Embryonic facial prominence (tissue), 1 donor: Measurements from ENCODE around the gene TRMT44.

ENCODE experiments used
- DNase-seq: peaks from one replicate; pipeline ENCODE4 v3.0.0-alpha.2; 2016; ENCODE audit errors: extremely low spot score

Gene TRMT44

DNA sequence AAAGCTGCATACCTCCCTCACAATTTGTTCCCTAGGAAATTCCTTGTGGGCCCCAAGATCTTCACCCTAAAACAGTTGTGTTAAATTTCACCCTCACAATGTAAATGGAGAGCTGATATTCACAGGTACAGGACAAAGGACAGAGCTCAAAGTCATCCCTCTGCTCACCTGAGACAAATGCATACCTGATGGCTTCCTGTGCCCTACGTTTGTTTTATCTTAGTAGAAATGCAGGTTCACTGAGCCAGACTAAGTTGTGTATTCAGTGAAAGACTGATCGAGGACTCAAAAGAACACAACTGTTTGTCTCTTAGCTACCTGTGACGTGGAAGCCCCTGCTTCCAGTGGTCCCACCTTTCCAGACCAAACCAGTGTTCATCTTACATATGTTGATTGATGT, 53.6 kb downstream of the TRMT44 start:
- no peak for DNase-seq

DNA sequence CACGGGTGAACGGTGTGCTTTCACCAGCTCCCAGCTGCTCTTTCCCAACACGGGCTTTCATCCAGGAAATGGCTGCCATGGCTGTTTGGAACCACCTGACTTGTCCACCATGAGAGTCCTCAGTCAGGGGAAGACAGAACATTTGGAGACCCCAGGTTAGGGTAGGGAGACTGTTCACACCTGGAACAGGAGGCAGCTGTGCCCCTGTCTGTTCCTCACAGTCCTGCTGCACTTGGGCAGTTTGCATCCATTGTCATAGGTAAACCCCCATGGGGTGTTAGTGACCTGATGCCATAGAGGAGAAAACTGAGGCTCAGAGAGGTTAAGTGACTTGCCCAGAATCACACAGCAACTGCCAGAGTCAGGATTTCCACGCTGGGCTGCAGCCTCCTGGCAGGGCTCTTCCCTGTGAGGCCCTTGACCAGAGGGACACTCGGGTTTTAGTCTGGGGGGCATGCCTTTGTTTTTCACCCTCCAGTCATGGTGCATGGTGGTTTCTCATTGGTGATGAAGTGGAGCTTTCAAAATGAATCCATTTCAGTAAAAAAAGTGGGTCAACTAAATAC, 54.5 kb downstream of the TRMT44 start:
- DNase-seq = no peak

DNA sequence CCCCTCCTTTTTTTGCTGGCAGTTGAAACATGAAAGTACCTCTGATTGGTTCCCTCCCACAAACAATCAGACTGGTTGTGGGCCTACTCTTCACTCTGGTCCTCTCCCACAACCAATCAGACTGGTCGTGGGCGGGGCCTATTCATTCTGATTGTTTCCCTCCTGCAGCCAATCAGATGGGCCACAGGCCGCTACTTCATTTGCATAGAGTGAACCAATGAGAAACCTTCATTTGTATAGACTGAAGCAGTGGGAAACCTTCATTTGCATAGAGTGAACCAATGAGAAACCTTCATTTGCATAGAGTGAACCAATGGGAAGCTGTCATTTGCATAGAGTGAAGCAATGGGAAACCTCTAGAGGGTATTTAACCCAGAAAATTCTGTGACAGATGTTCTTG, 55.2 kb downstream of the TRMT44 start:
- no peak for DNase-seq

DNA sequence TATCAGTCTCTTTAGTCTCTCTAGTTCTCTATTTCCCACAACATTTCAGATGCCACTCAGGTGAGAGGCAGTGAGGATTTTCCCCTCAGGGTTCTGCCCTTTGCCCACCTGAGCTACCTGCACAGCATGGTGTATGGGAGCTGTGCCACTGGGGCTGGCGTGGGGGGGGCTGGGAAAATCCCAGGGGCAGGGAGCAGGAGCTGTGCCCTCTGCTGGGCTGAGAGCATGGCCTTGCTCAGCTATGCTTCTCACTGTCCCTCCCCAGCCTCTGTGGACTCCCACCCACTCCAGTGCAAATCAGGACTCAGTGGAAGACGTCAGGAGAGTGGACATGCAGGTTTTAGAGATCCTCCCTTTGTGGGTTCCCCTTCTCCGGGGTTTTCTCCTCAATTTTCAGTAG, 57.2 kb downstream of the TRMT44 start:
- no peak for DNase-seq

DNA sequence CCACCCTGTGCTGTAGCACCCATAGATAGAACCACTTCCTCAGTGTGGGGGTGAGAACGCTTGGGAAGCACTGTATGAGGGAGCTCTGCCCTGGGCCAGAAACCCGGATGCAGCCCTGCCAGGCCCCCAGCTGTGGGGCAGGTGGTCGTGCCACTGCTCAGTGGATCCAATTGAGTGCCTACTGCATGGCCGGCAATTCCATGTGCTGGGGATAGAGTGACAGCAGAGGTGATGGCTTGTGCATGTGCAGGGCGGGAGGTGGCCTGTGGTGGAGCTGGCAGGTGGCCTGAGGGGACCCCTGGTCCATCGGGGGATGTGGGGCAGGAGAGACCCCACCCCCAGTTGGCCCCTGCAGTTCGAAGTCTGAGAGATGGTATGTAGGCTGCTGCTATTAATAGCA, 60.4 kb downstream of the TRMT44 start:
- DNase-seq = no peak

DNA sequence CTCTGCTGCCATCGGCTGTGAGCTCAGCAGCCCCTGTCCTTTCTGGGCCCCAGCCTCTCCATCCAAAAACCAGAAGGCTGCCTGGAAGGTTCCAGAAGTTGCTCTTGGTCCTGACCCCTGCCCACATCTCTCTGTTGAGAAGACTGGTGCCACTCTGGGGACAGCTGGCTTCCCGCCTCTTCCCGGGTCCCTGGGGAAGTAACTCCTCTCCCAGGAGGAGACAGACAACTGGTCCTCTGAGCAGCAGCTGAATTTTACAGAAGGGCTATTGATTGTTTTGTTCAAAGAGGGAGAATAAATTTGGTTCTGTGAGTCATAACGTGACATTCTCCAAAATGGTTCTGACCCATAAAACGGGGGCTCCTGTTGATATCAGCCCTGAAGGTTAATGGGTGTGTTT, 61.2 kb downstream of the TRMT44 start:
- DNase-seq = no peak

DNA sequence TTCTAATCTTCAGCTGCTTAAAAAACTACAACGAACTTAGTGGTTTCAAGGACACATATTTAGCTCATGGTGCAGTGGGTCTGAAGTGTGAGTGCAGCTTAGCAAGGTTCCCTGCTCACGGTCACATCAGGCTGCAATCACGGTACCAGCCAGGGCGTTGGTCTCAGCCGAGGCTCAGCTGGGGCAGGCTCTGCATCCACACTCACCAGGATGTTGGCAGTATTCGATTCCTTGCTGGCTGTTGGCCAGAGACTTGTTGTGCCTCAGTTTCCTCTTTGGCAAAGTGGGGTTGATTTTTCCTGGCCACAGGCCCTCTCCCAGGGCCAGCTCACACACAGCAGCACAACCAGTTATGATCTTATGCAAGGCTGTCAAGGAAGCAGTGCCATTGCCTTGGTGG, 61.8 kb downstream of the TRMT44 start:
- no peak for DNase-seq

DNA sequence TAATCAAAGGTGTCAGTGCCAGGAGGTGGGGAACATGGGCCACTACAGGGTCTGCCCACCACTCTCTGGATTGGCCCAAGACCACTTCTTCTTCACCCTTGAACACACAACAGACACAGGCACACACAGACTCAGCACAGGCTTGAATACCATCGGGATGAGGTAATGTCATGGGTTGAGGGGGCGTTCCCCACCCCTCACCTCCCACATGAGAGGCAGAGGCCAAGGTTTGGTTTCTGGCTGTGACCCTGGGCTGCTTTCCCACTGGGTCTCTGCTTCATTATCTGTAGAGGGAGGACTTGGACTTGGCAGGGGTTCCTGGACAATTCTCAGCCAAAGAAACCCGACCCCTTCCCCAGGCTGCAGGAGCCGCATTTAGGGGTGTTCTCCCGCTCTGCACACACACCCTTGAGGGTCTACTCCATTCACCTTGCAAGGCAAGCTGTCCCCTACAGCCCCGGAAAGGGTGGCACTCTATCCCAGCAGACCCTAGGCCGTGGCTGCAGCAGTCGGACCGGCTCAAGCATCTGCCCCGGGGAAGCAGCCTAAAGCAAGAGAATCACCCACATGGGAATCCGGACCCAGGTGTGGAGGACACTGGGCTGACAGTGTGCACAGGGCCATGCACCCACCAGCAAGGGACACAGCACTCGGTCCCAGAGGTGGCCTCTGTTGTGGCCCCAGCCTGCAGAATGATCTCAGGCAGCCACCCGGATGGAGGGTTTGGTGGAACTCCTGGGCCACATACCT, 62.4 kb downstream of the TRMT44 start:
- DNase-seq = no peak

DNA sequence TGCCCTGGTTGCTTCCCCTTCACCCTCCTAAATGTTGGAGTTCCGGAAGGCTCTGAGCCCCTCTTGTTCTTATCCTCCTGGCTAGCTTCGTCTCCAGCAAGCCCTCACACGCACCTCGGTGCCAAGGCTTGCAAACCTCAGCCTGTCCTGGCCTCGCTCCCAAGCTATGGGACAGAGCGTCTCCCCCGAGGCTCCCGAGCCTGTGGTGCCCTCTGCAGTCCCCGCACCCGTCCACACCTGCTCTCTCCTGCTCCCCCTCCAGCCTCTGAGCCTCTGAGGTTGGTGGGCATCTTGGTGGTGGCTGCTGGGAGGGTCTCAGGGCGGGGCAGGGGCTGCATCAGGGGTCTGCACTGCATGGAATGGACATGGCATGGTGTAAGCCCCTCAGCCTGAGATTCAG, 63.2 kb downstream of the TRMT44 start:
- DNase-seq = no peak

DNA sequence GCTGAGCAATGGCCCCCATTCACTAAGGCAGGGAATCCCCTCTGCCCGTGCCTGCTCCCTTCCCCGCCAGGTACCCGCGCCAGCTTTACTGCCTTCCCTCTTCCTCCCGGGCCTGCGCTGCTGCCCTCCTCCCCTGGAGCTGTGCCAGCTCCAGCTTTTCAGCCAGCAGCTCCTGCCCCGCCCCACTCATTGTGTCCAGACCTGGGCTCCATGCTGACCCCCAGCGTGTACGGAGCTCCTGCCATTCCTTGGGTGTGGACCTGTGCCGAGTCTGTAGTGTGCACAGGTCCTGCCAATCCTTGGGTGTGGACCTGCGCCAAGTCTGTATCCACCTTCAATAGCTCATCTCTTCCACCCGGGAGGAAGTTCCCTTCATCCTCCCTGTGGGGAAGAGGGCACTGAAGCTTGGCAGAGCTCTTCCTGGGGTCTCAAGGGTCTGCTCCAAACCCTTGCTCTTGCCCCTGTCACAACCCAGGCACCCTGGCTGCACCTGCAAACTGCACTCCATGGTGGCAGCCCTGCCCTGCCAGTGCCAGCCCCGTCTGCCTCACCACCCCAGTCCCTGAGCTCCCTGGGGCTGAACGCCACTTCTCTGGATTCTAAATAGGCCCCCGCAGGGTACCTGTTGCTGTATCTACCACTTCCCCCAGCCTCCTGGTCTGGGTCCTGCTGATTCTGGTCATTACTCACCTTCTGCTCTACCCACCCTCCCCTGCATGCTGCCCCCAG, 63.9 kb downstream of the TRMT44 start:
- DNase-seq = no peak

DNA sequence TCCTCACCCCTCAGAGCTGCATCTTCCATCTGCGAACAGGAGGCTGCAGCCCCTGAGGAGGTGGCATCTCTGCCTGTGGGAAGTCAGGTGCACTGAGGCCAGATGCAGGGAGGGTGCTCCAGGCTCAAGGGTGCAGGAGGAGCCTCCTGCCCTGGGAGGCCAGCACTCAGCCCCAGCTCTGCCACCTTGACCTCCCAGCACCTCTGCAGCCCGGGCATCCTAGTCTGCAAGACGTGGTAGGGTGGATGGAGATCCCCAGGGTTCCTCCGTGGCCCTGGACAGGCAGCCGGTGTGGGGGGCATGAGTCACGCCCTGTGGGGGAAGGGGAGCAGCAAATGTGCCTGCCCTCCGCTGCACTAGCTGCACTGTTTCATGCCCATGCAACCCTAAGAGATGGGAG, 64.7 kb downstream of the TRMT44 start:
- no peak for DNase-seq

DNA sequence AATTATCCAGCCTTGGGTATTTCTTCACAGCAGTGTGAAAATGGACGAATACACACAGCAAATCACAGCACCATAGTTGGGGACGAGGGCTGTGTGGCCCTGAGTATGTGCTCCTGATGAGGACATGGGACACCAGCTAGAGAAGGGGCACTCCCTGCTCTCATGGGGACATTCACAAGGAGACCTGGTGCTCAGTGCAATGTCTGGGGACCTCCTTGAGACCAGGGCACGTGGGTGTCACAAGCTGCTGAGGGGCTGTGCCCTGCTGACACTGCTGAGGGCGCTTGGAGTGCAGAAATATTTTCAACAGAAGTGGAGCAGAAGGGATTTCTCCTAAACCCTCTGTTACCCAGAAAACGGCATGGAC, 65.4 kb downstream of the TRMT44 start:
- no peak for DNase-seq

DNA sequence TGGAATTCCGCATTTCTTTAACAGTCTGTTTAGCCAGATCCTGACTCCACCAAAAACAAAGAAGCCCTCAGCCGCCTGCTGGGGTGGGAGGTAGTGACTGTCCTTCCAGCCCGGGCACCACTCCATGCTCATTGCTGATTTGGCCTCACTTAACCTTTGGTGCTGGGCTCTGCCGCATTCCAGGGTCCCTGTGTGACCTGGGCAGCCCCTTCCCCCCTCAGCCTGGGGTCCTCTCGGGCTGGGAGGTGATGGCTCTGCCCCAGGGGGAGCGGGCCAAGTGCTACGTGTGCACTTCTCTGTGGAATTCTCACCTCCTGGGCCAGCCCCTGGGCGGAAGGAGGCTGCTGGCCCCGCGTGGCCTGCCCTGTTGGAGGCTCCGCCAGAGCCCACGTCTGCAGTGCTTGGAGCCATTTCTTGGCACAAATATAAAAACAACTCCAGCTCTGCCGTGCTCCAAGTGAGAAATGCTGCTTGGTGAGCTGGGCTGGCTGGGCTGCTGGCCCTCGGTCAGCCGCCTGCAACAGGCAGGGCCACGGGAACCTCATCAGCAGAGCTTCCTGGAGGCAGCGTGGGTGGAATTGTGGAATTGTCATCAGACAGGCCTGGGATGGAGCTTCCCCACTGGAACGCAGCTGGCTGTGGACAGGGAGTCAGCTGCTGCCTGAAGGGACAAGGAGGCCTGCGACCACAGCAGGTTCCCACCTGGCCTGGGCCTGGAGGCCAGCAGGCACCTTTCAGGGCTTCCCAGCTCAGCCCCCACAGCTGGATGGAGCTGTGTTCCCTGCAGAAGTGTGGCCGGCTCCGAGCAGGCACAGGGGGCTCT, 66.0 kb downstream of the TRMT44 start:
- DNase-seq = no peak

DNA sequence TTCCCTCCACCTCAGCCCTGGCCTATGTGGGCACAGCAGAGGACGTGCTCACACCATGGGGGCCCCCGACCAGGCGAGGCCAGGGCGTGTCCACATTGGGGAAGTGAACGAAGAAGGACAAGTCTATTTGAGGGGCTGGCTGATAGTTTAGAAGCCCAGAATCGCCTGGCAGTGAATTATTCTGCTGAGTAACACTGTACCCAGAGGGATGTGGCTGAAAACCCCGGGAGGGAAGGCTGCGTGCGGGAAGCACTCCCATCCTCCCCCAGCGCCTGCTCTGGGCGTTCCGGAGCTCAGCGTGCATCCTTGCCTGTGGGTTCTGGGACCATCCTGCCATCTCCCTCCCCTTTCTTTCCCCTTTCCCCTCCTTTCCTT, 66.6 kb downstream of the TRMT44 start:
- no peak for DNase-seq

DNA sequence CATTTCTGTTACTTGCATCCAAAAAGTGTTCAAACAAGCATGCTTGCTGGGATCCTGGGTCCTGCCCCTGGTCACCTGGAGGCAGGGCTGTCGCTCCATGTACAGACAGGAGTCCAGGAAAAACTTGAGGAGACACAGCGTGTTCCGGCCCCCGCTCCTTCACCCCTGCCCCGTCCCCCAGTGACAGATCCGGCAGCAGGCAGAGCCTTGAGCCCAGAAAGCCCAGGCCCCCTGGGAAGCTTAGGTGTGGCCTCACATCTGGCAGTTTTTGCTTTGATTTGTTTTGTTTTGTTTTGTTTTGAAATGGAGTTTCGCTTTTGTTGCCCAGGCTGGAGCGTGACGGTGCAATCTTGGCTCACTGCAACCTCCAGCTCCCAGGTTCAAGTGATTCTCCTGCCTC, 67.0 kb downstream of the TRMT44 start:
- DNase-seq = no peak

DNA sequence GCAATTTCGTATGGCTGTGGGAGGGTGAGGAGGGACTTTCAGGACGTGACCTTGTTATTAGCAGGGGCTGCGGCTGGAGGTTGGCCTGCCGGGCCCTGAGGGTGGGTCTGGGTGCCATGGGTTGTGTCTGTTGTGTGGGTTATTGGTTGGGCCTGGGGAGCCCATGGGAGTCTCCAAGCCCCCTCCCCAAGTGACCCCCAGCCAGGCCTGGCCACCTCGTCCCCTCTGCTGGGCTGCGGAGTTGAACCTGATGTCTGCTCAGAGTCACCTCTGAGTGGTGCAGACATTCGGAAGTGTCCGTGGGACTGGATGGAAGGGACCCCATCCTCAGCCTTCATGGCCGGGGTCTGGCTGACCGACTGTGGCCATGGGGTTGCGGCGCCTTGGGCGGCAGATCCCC, 67.7 kb downstream of the TRMT44 start:
- no peak for DNase-seq

DNA sequence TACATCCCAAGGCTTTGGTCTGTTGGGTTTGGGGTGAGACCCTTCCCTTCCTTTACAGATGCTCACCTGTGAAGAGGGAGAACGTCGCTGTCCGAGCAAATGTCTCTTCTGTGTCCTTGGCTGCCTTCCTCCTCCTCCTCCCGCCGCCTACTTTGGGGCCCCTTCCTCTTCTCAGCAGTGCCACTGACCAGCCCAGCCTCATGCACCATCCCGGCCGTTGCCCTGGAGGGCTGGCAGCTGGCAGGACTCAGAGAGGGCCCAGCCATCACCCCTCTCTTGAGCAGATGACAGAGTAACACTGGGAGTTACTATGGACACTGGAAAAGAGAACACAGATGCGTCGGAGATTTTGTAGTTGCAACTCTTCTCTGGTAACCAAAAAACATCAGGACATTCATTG, 68.2 kb downstream of the TRMT44 start:
- no peak for DNase-seq

DNA sequence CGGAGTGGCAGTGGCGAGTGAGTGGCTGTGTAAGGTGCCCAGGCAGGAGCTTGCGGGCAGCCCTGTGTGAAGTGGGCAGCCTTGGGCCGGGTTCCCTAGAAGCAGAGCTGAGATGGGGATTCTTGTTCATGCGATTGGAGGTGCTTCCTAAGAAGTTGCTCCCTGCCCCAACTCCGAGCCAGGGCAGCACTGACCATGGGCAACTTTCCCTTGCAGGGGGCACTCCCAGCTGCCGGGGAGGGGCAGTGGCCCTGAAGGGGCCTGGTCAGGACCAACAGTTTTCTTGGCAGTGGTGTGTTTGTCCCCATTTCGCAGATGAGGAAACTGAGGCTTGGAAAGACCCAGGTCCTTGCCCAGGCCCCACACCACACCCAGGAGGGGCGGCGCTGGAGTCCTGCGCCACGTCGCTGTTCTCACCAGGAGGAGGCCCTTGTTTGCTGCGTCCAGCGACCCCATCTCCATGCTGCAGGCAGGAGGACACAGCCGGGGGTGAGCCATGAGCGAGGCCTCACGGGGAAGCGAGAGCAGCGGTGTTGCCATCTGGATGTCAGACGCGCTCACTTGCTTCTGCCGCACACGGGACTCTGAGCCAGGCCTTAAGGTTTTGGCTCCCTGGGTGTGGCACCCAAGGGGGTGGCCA, 68.9 kb downstream of the TRMT44 start:
- no peak for DNase-seq

DNA sequence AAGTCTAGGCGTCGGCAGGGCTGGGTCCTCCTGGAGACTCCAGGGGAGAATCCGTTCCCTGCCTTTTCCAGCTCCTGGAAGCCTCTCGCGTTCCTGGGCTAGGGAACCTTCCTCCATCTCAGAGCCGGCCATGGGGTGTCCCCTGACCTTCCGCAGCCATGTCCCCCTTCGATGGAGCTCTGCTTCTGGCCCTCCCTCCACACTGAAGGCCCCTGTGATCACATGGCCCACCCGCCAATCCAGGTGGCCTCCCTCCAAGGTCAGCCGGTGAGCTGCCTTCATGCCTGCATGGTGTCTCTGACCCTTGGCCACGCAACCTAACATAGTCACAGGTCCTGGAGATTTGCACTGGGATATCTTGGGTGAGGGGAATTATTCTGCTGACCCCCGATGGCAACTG, 69.6 kb downstream of the TRMT44 start:
- no peak for DNase-seq

DNA sequence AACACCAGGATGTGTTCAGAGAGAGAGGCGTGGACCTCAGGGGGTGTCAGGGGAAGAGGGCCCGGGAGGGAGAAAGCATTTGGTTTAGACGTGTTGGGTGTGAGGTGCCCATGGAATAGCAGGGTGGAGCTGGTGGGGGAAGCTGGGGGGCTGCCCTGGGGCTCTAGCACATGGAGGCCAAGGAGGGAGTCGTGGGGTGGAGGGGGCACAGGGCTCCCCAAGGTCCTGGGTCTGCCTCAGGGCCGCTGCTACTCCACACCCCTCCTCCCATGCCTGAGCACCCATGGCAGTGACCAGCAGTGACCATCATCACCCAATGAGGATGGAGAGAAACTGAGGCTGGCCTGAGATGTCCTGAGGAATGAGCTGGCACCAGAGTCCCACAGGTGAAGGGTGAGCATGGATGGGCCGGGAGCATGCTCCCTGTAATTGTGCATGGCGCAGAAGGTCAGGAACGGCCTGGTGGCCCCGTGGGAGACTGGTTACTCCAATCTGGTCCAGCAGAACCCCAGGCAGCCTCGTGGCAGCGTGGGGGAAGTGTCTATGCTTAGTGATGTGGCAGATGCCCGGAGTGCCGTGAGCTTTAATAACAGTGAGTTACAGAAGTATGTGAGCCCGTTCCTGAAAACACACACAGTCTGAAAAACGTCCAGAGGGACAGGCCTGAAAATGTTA, 70.2 kb downstream of the TRMT44 start:
- no peak for DNase-seq

DNA sequence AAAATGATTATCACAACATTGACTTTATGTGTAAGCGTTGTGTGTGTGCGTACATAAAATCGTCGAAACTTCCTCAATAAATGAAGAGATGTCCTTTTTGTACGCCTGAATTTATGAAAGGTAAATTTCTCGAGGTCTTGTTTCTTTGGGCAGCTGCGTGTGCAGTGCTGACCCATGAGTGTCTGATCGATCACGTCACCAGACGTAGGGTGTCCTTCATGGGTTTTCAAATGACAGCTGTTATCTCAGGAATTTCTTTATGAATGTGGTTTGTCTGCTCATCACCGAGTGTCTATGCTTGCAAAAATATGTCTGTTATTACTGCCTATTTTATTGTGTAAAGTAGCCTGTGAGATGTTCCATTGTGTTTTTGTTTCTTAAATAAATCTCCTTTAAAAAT, 71.9 kb downstream of the TRMT44 start:
- DNase-seq = no peak
